Epithelial cell of alveolus of lung (primary cell): ENCODE measurements around the gene AIF1. TPM values are rescaled to one million over a fixed set of nuclear protein-coding genes. Genes with fewer than 3 reads are reported as not detected.

Experiments
- total RNA-seq: library from RNA; depleted of rRNA; stranded (reverse); fragments of >200 nt; gene quantifications from 2 replicates; pipeline ENCODE4 v1.2.1, GENCODE V29; 2015

Gene AIF1
- not detected in 2 replicates for total RNA-seq

GRCh38 chr6:31614684-31615578 lies at the start of gene AIF1:
Gene AIF1, plus strand, starts transcription at chr6:31615234. Its CDS starts 96 bp downstream, at chr6:31615330.

DNA sequence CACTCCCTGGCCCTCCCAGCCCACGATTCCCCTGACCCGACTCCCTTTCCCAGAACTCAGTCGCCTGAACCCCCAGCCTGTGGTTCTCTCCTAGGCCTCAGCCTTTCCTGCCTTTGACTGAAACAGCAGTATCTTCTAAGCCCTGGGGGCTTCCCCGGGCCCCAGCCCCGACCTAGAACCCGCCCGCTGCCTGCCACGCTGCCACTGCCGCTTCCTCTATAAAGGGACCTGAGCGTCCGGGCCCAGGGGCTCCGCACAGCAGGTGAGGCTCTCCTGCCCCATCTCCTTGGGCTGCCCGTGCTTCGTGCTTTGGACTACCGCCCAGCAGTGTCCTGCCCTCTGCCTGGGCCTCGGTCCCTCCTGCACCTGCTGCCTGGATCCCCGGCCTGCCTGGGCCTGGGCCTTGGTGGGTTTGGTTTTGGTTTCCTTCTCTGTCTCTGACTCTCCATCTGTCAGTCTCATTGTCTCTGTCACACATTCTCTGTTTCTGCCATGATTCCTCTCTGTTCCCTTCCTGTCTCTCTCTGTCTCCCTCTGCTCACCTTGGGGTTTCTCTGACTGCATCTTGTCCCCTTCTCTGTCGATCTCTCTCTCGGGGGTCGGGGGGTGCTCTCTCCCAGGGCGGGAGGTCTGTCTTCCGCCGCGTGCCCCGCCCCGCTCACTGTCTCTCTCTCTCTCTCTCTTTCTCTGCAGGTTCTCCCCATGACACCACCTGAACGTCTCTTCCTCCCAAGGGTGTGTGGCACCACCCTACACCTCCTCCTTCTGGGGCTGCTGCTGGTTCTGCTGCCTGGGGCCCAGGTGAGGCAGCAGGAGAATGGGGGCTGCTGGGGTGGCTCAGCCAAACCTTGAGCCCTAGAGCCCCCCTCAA lies 42.8 kb upstream of the AIF1 start, which contains the start of gene LTA:
Gene LTA, plus strand, starts transcription at position 249 of the 871 bp plus-strand sequence. Its CDS starts 454 bp downstream, at position 703.

GRCh38 chr6:31575335-31575901 lies 39.6 kb upstream of the AIF1 start, which contains the start of gene TNF:
Gene TNF, plus strand, starts transcription at chr6:31575565. Its CDS starts 177 bp downstream, at chr6:31575742.

GRCh38 chr6:31582230-31582643 lies 32.8 kb upstream of the AIF1 start, which contains the start of gene LTB:
Gene LTB, minus strand, starts transcription at chr6:31582424. Its CDS starts 7 bp downstream, at chr6:31582417.

DNA sequence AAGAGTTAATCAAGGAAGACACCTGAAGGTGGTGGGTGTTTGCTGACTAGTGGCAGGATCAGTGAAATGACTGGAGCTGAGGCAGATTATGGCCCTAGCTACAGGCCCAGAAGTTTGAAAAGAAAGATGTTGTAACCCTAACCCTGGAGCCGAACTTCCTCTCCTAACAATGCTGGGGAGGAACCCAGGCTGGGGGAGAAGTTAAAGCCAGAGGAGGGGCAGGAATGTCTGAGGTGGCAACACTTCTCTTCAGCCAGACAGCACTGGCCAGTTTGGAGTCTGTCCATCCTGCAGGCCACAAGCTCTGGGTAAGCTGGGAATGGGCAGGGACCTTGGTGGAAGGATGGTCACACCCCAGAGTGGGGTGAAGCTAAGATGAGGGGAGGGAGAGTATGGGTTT lies 29.0 kb upstream of the AIF1 start, which contains the start of gene LST1:
Gene LST1, plus strand, starts transcription at position 270 of the 400 bp plus-strand sequence. CDS start 1,023 bp downstream, outside the sequence.

DNA sequence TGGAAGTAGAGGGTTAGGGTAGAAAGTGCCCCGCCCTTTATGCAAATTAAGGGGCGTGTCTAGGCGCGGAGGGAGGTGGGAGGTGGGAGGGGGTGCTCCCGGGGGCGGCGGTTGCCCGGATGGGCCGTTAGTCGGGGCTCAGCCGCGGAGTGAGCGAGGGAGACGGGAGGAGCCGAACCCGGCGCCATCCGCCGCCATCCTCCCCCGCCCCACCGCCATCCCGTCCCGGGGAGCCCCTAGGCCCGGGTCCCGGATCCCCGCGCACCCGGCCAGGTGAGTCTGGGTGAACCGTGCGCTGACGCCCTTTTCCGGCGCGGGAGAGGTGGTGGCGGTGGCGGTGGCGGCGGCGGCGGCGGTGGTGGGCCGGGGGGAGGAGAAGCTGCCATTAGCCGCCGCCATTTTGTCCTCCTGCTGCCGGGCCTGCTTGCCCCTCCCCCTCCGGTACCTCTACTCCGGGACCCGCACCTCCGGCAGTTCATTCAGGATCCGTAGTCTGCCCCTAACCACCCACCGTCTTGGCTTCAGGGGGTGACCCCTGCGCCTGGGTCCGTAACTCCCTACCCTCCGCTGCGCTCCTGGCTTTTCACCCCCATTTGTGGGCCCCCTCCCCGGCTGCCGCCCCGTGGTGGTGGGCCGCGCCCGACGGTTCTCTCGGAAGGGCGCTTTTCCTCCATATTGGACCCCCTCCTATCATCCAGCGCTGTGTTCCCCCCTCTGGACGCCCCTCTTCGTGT lies 5.7 kb downstream of the AIF1 start, which contains the start of gene PRRC2A:
Gene PRRC2A, plus strand, starts transcription at position 130 of the 734 bp plus-strand sequence. CDS start 2,075 bp downstream, outside the sequence.

GRCh38 chr6:31655349-31656237 lies 40.6 kb downstream of the AIF1 start, which contains the start of gene APOM:
Gene APOM, plus strand, starts transcription at chr6:31655894. Its CDS starts 73 bp downstream, at chr6:31655967.

DNA sequence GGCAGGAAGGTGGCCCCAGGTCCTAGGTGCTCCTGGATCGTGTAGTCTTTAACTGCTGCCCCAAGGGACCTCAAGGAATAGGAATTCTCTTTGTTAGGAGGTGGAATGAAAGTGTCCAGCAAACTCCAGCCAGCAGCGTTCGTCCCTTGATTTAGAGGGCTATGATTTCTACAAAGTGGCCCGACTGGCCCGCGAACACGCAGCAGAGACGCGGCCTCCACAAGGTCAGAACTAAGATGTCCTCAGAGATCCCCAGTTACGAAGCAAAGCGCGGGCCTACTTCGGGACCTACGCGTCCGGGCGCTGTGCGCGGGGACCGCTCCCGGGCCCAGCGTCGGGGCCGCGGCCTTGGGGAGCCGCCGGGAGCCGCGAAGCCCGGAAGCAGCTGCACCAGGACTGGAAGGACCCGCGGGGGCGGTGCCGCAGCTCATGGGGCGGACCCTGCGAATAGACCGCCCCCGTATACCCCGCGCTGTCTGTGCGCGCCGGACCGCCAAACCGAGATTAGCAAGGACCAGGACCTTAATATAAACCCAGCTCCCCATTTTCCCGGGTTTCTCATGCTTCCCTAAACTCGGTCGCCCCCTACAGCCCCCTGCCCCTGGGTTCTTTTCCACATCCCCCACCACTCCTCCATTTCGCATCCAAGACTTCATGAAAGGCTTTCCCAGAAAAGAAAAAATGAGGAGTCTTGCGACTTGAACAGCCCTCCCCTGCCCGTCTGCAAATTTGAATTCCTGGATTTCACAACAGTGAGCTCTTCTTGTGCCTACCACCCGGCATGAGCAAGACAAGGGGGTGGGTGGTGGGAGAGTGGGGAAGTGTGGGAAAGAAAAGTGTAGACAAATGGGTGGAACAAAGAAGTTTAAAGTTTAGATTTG lies 45.6 kb downstream of the AIF1 start, which contains the start of gene C6orf47:
Gene C6orf47, minus strand, starts transcription at position 398 of the 881 bp plus-strand sequence. CDS start 831 bp downstream, outside the sequence.

DNA sequence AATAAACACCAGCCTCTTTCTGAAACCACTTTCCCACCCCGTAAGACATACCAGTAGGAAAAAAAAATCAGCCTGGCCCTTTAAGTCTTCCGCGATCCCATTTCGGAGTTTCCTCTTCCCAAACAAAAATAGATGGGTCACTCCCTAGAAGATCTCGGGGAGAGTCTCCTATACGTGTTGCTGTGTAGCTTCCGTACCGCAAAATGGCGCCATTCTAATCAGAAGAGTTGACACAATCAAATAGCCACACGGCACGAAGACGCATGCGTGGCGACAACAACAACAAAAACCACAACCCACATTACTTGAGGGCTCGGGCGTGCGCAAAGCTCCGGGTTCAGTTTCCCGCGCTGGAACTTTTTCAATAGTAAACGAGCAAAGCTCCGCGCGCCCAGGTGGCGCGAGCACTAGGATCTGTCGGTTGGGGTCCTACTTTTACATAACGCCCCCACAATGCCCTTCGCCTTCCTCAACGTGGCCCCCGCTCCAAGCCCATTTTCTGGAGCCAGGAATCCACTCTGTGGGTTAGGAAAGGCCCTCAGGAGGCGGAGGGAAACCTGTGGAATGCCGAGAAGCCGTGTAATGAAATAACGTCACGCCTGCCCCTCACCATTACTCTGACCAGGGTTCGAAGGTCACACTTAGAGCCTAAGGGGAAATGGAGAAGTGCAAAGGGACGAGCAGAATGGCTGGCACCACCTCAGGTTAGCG lies 49.9 kb downstream of the AIF1 start, which contains the start of gene GPANK1:
Gene GPANK1, minus strand, starts transcription at position 208 of the 711 bp plus-strand sequence. CDS start 519 bp downstream, outside the sequence.

DNA sequence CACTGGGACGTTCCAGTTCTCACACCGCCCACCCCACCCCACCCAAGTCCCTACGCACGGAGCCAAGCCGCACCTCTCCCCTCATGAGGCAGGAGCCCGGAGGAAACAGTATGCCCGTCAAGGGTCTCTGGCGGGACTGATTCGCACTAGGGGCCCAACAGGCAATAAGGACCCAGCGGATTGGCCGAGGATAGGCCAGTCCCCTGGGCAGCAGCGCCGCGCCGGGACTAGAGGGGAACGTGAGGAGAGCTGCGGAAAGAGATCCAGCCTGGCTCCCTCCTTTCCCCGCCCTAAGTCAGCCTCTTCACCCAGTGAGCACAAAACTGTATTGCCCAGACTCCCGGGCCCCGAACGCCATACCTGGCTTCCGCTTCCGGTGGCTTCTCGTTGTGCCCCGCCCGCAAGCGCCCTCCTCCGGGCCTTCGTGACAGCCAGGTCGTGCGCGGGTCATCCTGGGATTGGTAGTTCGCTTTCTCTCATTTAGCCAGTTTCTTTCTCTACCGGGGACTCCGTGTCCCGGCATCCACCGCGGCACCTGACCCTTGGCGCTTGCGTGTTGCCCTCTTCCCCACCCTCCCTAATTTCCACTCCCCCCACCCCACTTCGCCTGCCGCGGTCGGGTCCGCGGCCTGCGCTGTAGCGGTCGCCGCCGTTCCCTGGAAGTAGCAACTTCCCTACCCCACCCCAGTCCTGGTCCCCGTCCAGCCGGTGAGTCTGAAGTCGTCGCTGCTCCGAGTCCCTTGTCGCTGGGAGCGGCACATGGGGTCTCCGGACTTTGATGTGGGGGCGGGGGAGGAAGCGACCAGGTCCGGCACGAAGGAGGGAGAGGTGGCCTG lies 50.7 kb downstream of the AIF1 start, which contains the start of gene CSNK2B:
Gene CSNK2B, plus strand, starts transcription at position 580 of the 836 bp plus-strand sequence. CDS start 752 bp downstream, outside the sequence.

Other genes starting within 250 kb of the AIF1 start
- gene MICA, start 211.6 kb upstream of the AIF1 start, total RNA-seq = 13.7 and 29.2 TPM in 2 replicates
- gene MICB, start 117.1 kb upstream of the AIF1 start, total RNA-seq = 1.8 and 23.1 TPM in 2 replicates
- not detected in 2 replicates for gene MCCD1, start 86.3 kb upstream of the AIF1 start, total RNA-seq
- gene DDX39B, start 73.2 kb upstream of the AIF1 start, total RNA-seq = 517 and 600 TPM in 2 replicates
- gene ATP6V1G2, start 68.6 kb upstream of the AIF1 start, total RNA-seq = 4.1 and 5.9 TPM in 2 replicates
- 17.8 and 24.4 TPM in 2 replicates for gene NFKBIL1, start 67.6 kb upstream of the AIF1 start, total RNA-seq
- not detected in 2 replicates for gene LTA, start 42.9 kb upstream of the AIF1 start, total RNA-seq
- not detected in 2 replicates for gene TNF, start 39.7 kb upstream of the AIF1 start, total RNA-seq
- 0.91 TPM in 1 of 2 replicates, not detected in the other for gene LTB, start 32.8 kb upstream of the AIF1 start, total RNA-seq
- 0.08 TPM in 1 of 2 replicates, not detected in the other for gene LST1, start 29.0 kb upstream of the AIF1 start, total RNA-seq
- not detected in 2 replicates for gene NCR3, start 22.2 kb upstream of the AIF1 start, total RNA-seq
- 80.5 and 92.3 TPM in 2 replicates for gene PRRC2A, start 5.5 kb downstream of the AIF1 start, total RNA-seq
- 217 and 269 TPM in 2 replicates for gene BAG6, start 37.4 kb downstream of the AIF1 start, total RNA-seq
- 1.8 and 3.0 TPM in 2 replicates for gene APOM, start 40.7 kb downstream of the AIF1 start, total RNA-seq
- gene C6orf47, start 45.5 kb downstream of the AIF1 start, total RNA-seq = 16.0 and 18.2 TPM in 2 replicates
- 20.8 and 34.9 TPM in 2 replicates for gene GPANK1, start 49.8 kb downstream of the AIF1 start, total RNA-seq
- gene CSNK2B, start 50.8 kb downstream of the AIF1 start, total RNA-seq = 297 and 307 TPM in 2 replicates
- gene LY6G5B, start 54.7 kb downstream of the AIF1 start, total RNA-seq = 0.91 and 2.1 TPM in 2 replicates
- 0.64 and 1.4 TPM in 2 replicates for gene LY6G5C, start 65.8 kb downstream of the AIF1 start, total RNA-seq
- 28.1 and 28.7 TPM in 2 replicates for gene ABHD16A, start 88.1 kb downstream of the AIF1 start, total RNA-seq
- not detected in 2 replicates for gene LY6G6F, start 91.6 kb downstream of the AIF1 start, total RNA-seq
- gene LY6G6D, start 100.1 kb downstream of the AIF1 start, total RNA-seq = not detected in 2 replicates
- gene LY6G6C, start 106.5 kb downstream of the AIF1 start, total RNA-seq = not detected in 2 replicates
- gene MPIG6B, start 108.1 kb downstream of the AIF1 start, total RNA-seq = not detected in 2 replicates
- 41.9 and 42.4 TPM in 2 replicates for gene DDAH2, start 114.1 kb downstream of the AIF1 start, total RNA-seq
- 281 and 648 TPM in 2 replicates for gene CLIC1, start 121.3 kb downstream of the AIF1 start, total RNA-seq
- 5.0 and 10.5 TPM in 2 replicates for gene MSH5, start 124.8 kb downstream of the AIF1 start, total RNA-seq
- gene SAPCD1, start 147.4 kb downstream of the AIF1 start, total RNA-seq = not detected in 2 replicates
- 0.13 TPM in 1 of 2 replicates, not detected in the other for gene VWA7, start 162.1 kb downstream of the AIF1 start, total RNA-seq
- gene VARS1, start 180.5 kb downstream of the AIF1 start, total RNA-seq = 44.4 and 93.2 TPM in 2 replicates
- 75.9 and 82.9 TPM in 2 replicates for gene LSM2, start 191.7 kb downstream of the AIF1 start, total RNA-seq
- gene HSPA1L, start 200.0 kb downstream of the AIF1 start, total RNA-seq = 0.48 and 0.78 TPM in 2 replicates
- gene HSPA1A, start 200.3 kb downstream of the AIF1 start, total RNA-seq = 54.6 and 130 TPM in 2 replicates
- 56.9 and 72.9 TPM in 2 replicates for gene HSPA1B, start 212.5 kb downstream of the AIF1 start, total RNA-seq
- gene NEU1, start 247.6 kb downstream of the AIF1 start, total RNA-seq = 47.8 and 53.7 TPM in 2 replicates